ENCODE measurements around the gene PCDHB14. TPM values are rescaled to one million over a fixed set of nuclear protein-coding genes. Genes with fewer than 3 reads are reported as not detected.
"Not testable (repeated sequence)": the region's sequence is repeated elsewhere in the genome, so short reads cannot be mapped to it uniquely, and the experiment has no call there.

The PCDHB14 gene
- total RNA-seq, 1 donor from 2014 or later: 13.4 TPM

DNA sequence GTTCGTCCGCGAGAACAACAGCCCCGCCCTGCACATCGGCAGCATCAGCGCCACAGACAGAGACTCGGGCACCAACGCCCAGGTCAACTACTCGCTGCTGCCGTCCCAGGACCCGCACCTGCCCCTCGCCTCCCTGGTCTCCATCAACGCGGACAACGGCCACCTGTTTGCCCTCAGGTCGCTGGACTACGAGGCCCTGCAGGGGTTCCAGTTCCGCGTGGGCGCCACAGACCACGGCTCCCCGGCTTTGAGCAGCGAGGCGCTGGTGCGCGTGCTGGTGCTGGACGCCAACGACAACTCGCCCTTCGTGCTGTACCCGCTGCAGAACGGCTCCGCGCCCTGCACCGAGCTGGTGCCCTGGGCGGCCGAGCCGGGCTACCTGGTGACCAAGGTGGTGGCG is 12.9 kb upstream of the PCDHB14 start:
- DNase-seq: not testable (repeated sequence)

DNA sequence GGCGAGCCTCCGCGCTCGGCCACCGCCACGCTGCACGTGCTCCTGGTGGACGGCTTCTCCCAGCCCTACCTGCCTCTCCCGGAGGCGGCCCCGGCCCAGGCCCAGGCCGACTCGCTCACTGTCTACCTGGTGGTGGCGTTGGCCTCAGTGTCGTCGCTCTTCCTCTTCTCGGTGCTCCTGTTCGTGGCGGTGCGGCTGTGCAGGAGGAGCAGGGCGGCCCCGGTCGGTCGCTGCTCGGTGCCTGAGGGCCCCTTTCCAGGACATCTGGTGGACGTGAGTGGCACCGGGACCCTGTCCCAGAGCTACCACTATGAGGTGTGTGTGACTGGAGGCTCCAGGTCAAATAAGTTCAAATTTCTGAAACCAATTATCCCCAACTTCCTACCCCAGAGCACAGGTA is 12.3 kb upstream of the PCDHB14 start:
- not testable (repeated sequence) for DNase-seq

DNA sequence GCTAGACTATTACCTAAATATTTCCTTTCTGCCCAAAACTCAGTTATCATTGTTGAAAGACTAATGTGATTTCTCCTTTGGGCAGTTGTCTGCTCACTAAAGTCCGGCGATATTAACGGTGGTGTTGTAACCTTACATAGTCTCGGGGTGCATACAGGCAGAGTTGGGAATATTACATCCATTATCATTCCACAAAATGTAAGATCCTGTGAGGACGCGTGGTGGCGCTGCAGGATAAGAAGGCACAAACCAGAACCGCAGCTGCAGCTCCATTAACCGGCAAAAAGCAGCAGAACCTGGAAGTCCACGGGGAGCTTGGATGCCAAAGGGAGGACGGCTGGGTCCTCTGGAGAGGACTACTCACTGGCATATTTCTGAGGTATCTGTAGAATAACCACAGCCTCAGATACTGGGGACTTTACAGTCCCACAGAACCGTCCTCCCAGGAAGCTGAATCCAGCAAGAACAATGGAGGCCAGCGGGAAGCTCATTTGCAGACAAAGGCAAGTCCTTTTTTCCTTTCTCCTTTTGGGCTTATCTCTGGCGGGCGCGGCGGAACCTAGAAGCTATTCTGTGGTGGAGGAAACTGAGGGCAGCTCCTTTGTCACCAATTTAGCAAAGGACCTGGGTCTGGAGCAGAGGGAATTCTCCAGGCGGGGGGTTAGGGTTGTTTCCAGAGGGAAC is 9.3 kb upstream of the PCDHB14 start, which contains the start of gene PCDHB13:
Gene PCDHB13 (plus strand): TSS at position 264 of the 684 bp plus-strand sequence. CDS start 205 bp downstream, at position 469.
- DNase-seq: not testable (repeated sequence)

DNA sequence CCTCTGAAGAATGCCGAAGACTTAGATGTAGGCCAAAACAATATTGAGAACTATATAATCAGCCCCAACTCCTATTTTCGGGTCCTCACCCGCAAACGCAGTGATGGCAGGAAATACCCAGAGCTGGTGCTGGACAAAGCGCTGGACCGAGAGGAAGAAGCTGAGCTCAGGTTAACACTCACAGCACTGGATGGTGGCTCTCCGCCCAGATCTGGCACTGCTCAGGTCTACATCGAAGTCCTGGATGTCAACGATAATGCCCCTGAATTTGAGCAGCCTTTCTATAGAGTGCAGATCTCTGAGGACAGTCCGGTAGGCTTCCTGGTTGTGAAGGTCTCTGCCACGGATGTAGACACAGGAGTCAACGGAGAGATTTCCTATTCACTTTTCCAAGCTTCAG is 8.6 kb upstream of the PCDHB14 start:
- not testable (repeated sequence) for DNase-seq

DNA sequence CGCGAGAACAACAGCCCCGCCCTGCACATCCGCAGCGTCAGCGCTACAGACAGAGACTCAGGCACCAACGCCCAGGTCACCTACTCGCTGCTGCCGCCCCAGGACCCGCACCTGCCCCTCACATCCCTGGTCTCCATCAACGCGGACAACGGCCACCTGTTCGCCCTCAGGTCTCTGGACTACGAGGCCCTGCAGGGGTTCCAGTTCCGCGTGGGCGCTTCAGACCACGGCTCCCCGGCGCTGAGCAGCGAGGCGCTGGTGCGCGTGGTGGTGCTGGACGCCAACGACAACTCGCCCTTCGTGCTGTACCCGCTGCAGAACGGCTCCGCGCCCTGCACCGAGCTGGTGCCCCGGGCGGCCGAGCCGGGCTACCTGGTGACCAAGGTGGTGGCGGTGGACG is 7.6 kb upstream of the PCDHB14 start:
- not testable (repeated sequence) for DNase-seq

DNA sequence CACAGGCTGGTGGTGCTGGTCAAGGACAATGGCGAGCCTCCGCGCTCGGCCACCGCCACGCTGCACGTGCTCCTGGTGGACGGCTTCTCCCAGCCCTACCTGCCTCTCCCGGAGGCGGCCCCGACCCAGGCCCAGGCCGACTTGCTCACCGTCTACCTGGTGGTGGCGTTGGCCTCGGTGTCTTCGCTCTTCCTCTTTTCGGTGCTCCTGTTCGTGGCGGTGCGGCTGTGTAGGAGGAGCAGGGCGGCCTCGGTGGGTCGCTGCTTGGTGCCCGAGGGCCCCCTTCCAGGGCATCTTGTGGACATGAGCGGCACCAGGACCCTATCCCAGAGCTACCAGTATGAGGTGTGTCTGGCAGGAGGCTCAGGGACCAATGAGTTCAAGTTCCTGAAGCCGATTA is 7.1 kb upstream of the PCDHB14 start:
- not testable (repeated sequence) for DNase-seq

DNA sequence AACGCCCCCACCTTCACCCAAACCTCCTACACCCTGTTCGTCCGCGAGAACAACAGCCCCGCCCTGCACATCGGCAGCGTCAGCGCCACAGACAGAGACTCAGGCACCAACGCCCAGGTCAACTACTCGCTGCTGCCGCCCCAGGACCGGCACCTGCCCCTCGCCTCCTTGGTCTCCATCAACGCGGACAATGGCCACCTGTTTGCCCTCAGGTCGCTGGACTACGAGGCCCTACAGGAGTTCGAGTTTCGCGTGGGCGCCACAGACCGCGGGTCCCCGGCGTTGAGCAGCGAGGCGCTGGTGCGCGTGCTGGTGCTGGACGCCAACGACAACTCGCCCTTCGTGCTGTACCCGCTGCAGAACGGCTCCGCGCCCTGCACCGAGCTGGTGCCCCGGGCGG is 1.7 kb downstream of the PCDHB14 start:
- DNase-seq: not testable (repeated sequence)

DNA sequence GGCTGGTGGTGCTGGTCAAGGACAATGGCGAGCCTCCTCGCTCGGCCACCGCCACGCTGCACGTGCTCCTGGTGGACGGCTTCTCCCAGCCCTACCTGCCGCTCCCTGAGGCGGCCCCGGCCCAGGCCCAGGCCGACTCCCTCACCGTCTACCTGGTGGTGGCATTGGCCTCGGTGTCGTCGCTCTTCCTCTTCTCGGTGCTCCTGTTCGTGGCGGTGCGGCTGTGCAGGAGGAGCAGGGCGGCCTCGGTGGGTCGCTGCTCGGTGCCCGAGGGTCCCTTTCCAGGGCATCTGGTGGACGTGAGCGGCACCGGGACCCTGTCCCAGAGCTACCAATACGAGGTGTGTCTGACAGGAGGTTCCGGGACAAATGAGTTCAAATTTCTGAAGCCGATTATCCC is 2.3 kb downstream of the PCDHB14 start:
- DNase-seq: not testable (repeated sequence)

DNA sequence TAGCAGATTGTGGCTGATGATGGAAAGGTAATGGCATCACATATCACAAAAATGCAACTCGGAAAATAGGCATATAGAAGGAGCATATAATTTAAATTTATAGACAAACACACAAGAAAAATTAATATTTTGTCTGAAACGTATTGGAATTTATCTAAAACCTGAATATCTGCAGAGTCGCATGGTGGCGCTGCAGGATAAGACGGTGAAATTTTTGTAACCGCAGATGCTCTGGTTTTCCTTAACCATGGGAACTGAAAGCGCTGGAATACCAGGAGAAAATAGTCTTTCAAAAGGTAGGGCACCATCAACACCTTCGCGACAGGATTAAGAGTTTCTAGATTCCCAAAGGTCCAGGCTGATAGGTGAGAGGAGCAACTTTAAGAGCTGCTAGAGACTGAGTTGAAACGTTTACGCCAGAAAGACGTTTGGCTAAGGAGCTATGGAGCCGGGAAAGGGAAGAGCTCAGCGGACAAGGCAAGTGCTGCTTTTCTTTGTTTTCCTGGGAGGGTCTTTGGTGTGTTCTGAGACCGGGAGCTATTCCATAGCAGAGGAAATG is 11.0 kb downstream of the PCDHB14 start:
- DNase-seq: no peak

DNA sequence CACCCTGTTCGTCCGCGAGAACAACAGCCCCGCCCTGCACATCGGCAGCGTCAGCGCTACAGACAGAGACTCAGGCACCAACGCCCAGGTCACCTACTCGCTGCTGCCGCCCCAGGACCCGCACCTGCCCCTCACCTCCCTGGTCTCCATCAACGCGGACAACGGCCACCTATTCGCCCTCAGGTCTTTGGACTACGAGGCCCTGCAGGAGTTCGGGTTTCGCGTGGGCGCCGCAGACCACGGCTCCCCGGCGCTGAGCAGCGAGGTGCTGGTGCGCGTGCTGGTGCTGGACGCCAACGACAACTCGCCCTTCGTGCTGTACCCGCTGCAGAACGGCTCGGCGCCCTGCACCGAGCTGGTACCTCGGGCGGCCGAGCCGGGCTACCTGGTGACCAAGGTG is 12.8 kb downstream of the PCDHB14 start:
- DNase-seq: not testable (repeated sequence)

DNA sequence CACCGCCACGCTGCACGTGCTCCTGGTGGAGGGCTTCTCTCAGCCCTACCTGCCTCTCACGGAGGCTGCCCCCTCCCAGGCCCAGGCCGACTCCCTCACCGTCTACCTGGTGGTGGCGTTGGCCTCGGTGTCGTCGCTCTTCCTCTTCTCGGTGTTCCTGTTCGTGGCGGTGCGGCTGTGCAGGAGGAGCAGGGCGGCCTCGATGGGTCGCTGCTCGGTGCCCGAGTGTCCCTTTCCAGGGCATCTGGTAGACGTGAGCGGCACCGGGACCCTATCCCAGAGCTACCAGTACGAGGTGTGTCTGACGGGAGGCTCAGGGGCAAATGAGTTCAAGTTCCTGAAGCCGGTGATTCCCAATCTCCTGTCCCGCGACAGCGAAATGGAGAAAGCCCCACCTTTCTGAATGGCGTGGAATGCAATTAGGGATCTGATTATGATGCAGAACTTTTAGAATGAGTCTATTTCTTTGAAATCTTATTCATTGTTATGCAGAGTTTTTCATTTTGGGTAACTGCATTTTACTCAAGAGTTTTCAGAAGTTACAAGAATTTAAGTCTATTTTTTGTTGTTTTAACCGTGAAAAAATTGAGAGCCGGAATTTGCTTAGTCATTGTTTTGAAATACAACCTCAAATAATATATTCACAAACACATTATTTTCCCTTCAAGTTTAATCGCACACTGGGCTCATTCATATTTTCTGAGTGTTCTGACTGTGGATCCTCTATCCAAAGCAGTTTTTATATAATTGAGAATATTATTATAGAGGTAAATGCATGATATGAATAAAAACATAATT is 13.6 kb downstream of the PCDHB14 start:
- no peak for DNase-seq

DNA sequence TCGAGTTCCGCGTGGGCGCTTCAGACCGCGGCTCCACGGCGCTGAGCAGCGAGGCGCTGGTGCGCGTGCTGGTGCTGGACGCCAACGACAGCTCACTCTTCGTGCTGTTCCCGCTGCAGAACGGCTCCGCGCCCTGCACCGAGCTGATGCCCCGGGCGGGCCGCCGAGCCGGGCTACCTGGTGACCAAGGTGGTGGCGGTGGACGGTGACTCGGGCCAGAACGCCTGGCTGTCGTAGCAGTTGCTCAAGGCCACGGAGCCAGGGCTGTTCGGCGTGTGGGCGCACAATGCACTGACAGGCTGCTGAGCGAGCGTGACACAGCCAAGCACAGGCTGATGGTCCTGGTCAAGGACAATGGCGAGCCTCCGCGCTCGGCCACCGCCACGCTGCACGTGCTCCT is 18.4 kb downstream of the PCDHB14 start:
- no peak for DNase-seq

DNA sequence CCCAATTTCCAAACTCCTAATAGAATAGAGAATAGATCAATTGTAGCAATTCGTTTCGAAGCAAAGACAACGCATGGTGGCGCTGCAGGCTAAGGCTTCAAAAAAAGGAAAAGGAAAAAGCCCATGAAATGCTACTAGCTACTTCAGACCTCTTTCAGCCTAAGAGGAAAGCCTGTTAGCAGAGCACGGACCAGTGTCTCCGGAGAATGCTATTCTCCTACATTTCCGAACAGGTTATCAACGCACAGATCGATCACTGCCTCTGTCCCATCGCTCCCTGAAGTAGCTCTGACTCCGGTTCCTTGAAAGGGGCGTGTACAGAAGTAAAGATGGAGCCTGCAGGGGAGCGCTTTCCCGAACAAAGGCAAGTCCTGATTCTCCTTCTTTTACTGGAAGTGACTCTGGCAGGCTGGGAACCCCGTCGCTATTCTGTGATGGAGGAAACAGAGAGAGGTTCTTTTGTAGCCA is 22.1 kb downstream of the PCDHB14 start, which contains the start of gene PCDHB15:
Gene PCDHB15 (plus strand): TSS at position 146 of the 468 bp plus-strand sequence. CDS start 184 bp downstream, at position 330.
- no peak for DNase-seq

DNA sequence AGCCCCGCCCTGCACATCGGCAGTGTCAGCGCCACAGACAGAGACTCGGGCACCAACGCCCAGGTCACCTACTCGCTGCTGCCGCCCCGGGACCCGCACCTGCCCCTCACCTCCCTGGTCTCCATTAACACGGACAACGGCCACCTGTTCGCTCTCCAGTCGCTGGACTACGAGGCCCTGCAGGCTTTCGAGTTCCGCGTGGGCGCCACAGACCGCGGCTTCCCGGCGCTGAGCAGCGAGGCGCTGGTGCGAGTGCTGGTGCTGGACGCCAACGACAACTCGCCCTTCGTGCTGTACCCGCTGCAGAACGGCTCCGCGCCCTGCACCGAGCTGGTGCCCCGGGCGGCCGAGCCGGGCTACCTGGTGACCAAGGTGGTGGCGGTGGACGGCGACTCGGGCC is 23.8 kb downstream of the PCDHB14 start:
- not testable (repeated sequence) for DNase-seq

DNA sequence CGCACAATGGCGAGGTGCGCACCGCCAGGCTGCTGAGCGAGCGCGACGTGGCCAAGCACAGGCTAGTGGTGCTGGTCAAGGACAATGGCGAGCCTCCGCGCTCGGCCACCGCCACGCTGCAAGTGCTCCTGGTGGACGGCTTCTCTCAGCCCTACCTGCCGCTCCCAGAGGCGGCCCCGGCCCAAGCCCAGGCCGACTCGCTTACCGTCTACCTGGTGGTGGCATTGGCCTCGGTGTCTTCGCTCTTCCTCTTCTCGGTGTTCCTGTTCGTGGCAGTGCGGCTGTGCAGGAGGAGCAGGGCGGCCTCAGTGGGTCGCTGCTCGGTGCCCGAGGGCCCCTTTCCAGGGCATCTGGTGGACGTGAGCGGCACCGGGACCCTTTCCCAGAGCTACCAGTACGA is 24.3 kb downstream of the PCDHB14 start:
- not testable (repeated sequence) for DNase-seq

DNA sequence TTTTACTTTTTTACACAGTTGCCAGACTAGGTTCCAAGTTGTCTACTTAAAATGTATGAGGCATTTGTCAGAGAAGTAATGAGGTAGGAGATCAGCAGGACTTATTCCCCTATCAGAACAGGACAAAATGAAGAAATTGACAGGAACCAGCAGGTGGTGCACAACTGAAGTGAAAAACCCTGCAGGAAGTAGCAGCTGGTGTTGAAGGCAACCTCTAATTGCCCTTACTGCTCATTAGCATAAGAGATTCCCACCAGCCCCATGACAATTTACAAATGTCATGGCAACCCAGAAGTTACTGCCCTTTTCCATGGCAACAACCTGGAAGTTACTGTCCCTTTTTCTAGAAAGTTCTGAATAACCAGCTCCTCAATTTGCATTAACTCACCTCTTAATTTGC is 27.4 kb downstream of the PCDHB14 start:
- no peak for DNase-seq

DNA sequence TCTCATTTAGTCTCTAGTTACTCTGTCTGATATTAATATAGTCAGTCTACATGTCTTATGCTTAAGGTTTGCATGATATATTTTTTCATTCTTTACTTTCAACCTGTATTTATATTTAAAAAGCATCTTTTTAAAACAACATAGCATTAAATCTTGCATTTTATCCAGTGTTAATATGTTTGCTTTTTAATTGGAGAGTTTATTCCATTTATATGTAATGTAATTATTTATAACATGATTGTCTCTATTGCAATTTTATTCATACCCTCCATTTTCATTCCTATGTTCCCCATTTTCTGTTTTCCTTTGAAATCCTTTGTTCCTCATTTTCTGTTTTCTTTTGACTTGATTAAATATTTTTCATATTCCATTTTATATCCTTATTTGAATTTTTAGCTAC is 35.3 kb downstream of the PCDHB14 start:
- DNase-seq: no peak

DNA sequence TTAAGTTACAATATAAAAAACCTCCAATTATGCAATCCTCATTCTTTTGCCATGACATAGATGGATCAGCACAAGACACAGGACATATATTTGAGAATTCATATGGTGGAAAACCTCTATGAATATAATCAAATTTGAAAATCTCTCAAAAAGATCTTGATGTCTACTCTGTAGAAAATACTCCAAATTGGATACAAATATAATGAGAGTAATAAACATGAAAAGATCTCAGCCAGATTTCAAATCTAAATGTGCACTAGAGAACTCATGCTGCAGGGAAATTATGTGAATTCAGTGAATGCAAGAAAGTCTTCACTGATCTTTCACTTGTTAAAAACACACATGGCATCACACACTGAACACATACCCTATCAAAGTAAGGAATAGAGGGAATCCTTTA is 35.8 kb downstream of the PCDHB14 start:
- no peak for DNase-seq

DNA sequence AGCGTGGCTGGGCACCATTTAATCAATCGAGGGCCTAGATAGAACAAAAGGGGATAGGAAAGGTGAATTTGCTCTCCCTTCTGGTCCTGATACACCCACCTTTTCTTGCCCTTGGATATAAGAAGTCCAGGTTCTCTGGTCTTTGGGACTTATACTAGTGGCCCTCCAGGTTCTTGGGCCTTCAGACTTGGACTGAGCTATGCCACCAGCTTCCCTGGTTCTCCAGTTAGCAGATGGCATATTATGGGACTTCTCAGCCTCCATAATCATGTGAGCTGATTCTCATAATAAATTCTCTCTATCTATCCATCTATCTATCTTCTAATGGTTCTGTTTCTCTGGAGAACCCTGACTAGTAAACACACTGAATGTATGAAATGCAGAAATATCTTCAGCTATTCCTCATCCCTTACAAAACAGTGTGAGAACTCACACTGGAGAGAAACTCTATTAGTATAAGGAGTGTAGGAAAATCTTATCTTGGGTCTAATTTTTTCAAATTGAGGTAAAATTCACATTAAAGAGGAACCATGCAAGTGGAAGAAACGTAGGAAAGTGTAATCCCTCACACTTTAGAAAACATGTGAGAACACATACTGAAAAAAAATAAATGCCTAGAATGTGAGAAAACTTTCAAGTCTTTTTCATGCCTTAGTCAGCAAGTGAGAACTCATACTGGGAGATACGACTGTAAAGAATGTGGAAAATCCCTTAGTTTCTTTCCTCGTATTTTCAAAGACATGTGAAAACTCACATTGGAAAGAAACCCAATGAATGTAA is 37.5 kb downstream of the PCDHB14 start:
- no peak for DNase-seq

DNA sequence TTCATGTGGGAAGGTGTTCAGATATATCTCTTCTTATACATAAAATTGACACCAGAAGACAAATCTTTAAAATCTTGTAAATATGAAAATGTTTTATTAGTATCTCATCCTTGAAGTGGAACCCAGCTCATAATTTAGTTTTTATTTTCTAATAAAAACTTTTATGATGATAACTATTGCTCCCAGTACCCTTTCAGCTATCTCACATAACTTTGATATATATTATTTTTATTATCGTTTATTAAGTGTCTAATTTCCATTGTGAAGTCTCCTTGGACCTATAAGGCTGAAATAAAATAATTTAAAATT is 38.0 kb downstream of the PCDHB14 start:
- no peak for DNase-seq

DNA sequence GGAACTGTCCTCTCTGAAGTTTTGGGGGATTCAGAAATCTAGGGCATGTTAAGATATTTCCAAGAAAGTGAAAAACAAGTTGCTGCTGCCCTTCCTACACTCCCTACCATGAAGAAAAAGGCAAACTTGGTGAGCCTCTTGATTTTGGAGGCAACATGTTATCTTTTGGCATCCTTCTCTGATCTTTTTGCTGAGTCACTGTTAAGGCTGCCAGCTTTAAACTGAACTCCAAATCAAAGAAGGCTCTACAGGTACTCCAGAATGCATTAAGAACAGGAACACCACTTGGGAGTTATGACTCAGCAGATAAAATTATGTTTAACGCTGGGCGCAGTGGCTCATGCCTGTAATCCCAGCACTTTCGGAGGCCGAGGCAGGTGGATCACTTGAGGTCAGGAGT is 46.1 kb downstream of the PCDHB14 start:
- DNase-seq: no peak

DNA sequence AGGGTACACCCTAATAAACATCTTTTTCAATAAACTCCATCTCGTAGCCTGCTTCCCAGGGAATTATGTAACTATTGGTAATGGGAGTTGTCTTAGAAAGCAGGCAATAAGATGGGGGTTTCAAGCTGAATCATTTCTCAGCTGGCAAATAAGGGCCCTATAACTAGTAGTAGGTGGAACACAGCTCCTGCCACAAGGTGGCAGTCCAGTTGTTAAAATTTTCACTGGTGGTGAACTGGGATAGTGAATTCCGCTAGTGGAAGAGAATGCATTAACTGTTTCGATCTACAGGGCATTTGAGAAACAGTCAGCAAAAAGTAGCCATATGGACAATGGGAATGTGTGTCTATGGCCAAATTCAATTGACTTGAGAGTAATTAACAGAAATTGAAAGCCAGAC is 49.8 kb downstream of the PCDHB14 start:
- no peak for DNase-seq
